ENCODE data around the gene CASZ1.

The CASZ1 gene

DNA sequence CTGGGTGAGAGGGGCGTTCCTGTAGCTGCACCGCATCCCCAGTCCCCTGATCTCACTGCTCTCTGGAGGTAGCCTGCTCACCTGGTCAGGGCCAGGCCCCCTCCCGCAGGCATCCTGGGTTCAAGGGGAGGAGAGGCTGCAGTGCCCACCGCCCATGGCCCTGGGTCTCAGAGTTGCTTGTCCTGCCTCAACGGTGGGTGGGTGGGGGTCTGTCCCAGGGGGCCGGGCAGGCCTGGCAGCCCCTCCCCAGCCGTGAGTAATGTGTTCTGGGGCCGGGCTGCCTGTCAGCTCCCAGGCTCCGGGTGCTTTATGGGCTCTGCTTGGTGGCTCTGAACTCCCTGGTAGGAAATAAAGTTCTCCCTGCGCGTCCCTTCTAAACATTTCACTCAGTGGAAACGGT, 126.9 kb downstream of the CASZ1 start:
- Histone ChIP-seq H3K27me3 (peaks cover 14% of the 10 kb centered on the region), H3K9me3 (no peaks in the 10 kb centered on the region), H3K4me3 (ENCODE audit: low read depth in 1 of 2, low read length in 1 of 2) (no peak overlapping the region), H3K4me1 (ENCODE audit: control insufficient read depth in 1 of 2, insufficient read depth in 1 of 2, low read depth in 1 of 2, low read length in 1 of 2) (peaks cover 5% of the 10 kb centered on the region in 2 experiments), H3K27ac (no peak overlapping the region), H3K36me3 (peaks cover 9% of the 10 kb centered on the region)
- TF ChIP-seq, protein P1, sequence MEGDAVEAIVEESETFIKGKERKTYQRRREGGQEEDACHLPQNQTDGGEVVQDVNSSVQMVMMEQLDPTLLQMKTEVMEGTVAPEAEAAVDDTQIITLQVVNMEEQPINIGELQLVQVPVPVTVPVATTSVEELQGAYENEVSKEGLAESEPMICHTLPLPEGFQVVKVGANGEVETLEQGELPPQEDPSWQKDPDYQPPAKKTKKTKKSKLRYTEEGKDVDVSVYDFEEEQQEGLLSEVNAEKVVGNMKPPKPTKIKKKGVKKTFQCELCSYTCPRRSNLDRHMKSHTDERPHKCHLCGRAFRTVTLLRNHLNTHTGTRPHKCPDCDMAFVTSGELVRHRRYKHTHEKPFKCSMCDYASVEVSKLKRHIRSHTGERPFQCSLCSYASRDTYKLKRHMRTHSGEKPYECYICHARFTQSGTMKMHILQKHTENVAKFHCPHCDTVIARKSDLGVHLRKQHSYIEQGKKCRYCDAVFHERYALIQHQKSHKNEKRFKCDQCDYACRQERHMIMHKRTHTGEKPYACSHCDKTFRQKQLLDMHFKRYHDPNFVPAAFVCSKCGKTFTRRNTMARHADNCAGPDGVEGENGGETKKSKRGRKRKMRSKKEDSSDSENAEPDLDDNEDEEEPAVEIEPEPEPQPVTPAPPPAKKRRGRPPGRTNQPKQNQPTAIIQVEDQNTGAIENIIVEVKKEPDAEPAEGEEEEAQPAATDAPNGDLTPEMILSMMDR (IDR thresholded peaks at IDR 0.05): no peak

DNA sequence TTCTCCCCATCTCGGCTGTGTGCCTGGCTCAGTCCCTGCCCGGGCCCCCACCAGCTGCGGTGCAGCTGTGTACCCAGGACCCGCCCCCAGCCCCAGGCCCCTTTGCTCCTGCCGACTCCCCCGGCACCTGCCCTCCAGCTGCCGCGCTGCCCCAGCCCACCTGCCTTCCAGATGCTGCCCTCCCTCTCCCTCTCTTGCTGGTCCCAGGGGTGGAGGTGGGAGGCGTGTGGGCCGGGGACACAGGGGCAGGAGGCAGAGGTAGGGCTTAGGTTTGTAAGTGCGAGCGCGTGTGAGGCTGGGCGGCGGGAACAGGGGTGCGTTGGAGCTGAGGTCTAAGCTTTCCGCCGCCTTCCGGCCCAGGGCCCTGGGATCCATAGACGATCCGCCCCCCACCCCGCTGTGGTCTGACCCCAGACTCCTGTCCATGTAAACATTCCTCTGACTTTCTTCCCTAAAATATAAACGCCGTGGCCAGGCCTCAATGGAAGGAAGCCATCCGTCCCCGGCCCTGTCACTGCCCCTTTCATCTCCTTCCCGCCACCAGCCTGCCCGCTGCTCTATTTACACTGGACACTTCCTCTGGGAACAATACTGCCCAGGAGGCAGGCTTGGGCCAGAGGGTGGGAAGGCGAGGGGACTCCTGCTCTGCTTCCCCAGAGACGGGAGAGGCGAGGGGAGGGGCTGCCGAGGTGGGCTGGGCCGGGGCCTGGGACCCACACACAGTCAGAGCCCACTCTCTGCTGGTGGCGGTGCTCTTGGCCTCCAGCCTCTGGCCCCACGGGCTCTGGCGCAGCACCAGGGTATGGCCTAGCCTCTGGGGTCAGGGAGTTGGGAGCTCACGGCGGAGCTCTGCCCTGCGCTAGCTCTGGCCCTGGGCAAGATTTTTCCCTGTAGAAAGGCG, 128.3 kb downstream of the CASZ1 start:
- Histone ChIP-seq H3K4me1 (ENCODE audit: control insufficient read depth in 1 of 2, insufficient read depth in 1 of 2, low read depth in 1 of 2, low read length in 1 of 2) (peaks cover 5% of the 10 kb centered on the region in 2 experiments), H3K27ac (no peak overlapping the region), H3K36me3 (peaks cover 24% of the 10 kb centered on the region), H3K4me3 (ENCODE audit: low read depth in 1 of 2, low read length in 1 of 2) (no peak overlapping the region), H3K9me3 (no peaks in the 10 kb centered on the region), H3K27me3 (peaks cover 14% of the 10 kb centered on the region)
- TF ChIP-seq, protein P1 (IDR thresholded peaks at IDR 0.05): no peak

DNA sequence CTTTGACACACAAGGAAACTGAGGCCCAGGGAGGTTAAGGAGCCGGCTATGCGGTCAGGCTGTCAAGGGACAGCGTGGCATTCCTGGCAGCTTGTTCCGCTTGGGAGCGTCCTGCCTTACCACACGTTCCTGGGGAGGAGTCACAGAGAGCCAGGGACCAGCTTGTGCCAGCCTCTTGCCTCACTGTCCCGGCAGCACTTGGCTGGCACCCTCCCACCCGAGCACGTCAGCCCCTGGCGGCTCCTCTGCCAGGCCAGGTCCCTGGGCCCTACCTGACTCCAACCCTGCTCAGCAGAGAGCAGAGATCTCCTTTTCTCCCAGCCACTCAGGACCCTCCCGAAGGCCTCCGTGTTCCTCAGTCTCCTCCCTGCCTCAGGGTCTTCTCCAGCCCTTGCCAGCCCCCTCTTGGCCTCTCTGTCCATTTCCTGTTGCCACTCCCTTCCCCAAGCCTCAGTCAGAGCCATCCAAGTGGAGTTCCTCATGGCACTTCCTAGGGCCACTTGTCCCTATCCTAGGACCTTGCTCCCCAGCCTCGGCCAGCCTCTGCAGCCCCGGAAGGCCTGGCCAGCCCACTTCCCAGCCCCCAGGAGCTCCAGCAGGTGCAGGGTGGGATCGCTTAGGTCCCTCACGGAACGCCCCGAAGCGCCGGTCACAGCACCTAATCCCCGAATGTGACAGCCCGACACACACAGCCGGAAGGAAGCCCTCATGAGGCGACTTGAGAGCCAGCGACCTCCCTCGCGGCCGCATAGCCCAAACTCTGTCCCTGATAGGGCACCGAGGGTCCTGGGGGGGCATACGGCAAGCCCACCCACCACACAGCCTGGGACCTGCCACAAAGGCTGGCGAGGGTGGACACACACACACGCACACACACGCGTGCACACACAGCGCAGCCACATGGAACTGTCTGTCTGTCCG, 130.3 kb downstream of the CASZ1 start:
- peaks cover 6% of the 10 kb centered on the region for H3K27me3 ChIP-seq
- TF ChIP-seq, protein P1 (IDR thresholded peaks at IDR 0.05): no peak
- peaks cover 5% of the 10 kb centered on the region in 2 experiments for H3K4me1 ChIP-seq (ENCODE audit: control insufficient read depth in 1 of 2, insufficient read depth in 1 of 2, low read depth in 1 of 2, low read length in 1 of 2)
- H3K27ac ChIP-seq: no peak overlapping the region
- H3K36me3 ChIP-seq: peaks cover 25% of the 10 kb centered on the region
- H3K9me3 ChIP-seq: no peaks in the 10 kb centered on the region
- no peak overlapping the region for H3K4me3 ChIP-seq (ENCODE audit: low read depth in 1 of 2, low read length in 1 of 2)

DNA sequence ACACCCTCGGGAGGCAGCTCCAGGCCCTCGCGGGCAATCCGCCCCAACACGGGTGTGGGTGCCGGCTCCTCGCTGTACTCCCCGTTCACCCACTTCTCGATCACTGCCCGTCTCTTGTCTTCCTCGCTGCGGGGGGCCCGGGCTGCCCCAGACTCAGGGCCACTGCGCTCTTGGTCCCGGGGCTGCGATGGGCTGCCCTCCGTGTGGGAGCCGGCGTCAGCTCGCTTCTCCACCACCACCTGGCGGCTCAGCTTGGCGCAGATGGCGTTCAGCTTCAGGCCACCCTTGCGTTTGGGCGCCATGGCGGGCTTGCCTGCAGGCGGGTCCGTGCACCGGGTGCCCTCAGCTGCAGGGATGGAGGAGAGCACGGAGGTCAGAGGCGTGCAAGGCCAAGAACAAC, 131.2 kb downstream of the CASZ1 start:
- no peaks in the 10 kb centered on the region for H3K9me3 ChIP-seq
- H3K4me3 ChIP-seq (ENCODE audit: low read depth in 1 of 2, low read length in 1 of 2): no peak overlapping the region
- H3K36me3 ChIP-seq: peaks cover 27% of the 10 kb centered on the region
- no peaks in the 10 kb centered on the region for H3K4me1 ChIP-seq (ENCODE audit: control insufficient read depth in 1 of 2, insufficient read depth in 1 of 2, low read depth in 1 of 2, low read length in 1 of 2)
- no peak overlapping the region for H3K27ac ChIP-seq
- TF ChIP-seq, protein P1 (IDR thresholded peaks at IDR 0.05): no peak
- H3K27me3 ChIP-seq: no peaks in the 10 kb centered on the region

DNA sequence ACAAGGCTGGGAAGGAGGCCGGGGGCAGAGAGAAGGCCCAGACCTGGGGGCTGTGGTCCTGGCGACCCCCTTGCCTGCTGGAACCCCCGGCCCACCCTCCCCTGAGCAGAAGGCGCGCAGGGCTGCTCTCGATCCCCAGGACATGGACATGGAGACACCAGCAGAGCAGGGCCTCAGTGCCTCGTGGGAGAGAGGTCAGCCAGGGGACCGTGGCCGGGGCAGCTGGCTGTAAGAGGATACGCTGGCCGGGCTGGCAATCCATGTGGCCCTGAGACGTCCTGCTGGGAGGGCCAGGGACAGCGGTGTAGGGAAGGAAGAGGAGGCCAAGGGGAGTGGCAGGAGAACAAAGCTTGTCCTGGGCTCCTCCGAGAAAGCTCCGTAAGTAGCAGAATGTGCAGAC, 132.2 kb downstream of the CASZ1 start:
- Histone ChIP-seq H3K27me3 (no peaks in the 10 kb centered on the region), H3K4me1 (ENCODE audit: control insufficient read depth in 1 of 2, insufficient read depth in 1 of 2, low read depth in 1 of 2, low read length in 1 of 2) (no peaks in the 10 kb centered on the region), H3K4me3 (ENCODE audit: low read depth in 1 of 2, low read length in 1 of 2) (no peak overlapping the region), H3K36me3 (peaks cover 37% of the 10 kb centered on the region), H3K9me3 (no peaks in the 10 kb centered on the region), H3K27ac (no peak overlapping the region)
- TF ChIP-seq, protein P1 (IDR thresholded peaks at IDR 0.05): no peak
